AG10803 (cell line): ENCODE results near the gene SLC6A3.

ENCODE experiments used
- DNase-seq: peaks from one replicate; pipeline ENCODE4 v3.0.0; 2010; ENCODE audit warnings: low read depth
- H3K4me3 ChIP-seq: 2 replicates; pipeline ENCODE4 v1.5.1; 2011; ENCODE audit warnings: mild to moderate bottlenecking, low read length, control low read depth
- TF ChIP-seq, protein P1 (sequence below): conservative IDR thresholded peaks from 2 replicates; pipeline ENCODE4 v1.5.1; 2011; ENCODE audit warnings: mild to moderate bottlenecking, low read length, control low read depth, inconsistent platforms

SLC6A3 gene

DNA sequence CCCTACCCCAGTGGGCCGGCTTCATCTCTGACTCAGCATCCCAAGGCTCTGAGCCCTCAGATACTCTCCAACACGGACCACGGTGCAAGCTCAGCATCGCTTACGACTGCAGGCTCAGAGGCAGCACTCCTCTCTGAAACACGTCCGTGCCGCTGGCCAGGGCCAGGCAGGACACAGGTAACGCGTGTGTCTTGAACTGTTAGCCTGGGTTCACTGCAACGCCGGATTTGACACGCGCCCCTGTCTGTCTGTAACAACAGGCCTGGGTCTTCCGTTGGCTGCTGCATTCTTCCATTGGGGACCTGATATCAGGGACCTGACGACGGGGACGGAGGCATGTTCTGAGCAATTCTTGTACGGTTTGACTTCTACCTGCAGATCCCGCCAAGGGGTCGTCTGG lies 6.4 kb downstream of the SLC6A3 start:
- TF ChIP-seq, protein P1, sequence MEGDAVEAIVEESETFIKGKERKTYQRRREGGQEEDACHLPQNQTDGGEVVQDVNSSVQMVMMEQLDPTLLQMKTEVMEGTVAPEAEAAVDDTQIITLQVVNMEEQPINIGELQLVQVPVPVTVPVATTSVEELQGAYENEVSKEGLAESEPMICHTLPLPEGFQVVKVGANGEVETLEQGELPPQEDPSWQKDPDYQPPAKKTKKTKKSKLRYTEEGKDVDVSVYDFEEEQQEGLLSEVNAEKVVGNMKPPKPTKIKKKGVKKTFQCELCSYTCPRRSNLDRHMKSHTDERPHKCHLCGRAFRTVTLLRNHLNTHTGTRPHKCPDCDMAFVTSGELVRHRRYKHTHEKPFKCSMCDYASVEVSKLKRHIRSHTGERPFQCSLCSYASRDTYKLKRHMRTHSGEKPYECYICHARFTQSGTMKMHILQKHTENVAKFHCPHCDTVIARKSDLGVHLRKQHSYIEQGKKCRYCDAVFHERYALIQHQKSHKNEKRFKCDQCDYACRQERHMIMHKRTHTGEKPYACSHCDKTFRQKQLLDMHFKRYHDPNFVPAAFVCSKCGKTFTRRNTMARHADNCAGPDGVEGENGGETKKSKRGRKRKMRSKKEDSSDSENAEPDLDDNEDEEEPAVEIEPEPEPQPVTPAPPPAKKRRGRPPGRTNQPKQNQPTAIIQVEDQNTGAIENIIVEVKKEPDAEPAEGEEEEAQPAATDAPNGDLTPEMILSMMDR = no peak
- no peak for DNase-seq
- no peak overlapping the region for H3K4me3 ChIP-seq

DNA sequence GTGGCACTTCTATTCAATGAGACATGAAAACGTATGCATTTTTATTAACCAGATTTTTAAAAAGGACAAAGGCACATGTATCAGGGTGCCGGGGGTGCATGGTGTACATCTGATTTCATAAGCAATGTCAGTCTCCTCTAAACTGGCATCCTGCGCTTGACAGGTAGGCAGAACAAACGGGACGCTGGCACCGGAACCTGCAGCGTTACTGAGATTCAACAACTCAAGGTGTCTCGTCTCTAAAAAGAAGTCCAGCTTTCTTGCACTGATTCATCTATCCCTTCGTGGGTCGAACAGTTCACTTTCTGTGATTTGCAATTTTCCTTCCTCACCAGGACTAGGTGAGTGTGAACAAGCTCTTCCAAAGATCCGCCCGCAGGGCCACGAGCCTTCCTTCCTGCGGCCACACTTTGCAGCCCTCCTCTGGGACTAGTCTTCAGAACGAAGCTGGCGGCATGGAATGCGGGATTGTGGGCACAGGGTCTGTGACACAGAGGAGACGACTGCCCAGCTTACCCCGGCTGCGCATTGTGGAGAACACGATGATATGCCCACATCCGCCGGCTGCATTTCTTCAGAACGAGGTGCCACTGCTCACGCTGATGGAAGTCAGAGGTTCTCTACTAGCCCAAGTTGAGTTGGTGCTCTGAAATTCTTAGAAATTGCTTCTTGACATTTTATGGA lies 7.2 kb downstream of the SLC6A3 start:
- no peak for DNase-seq
- TF ChIP-seq, protein P1 = no peak

DNA sequence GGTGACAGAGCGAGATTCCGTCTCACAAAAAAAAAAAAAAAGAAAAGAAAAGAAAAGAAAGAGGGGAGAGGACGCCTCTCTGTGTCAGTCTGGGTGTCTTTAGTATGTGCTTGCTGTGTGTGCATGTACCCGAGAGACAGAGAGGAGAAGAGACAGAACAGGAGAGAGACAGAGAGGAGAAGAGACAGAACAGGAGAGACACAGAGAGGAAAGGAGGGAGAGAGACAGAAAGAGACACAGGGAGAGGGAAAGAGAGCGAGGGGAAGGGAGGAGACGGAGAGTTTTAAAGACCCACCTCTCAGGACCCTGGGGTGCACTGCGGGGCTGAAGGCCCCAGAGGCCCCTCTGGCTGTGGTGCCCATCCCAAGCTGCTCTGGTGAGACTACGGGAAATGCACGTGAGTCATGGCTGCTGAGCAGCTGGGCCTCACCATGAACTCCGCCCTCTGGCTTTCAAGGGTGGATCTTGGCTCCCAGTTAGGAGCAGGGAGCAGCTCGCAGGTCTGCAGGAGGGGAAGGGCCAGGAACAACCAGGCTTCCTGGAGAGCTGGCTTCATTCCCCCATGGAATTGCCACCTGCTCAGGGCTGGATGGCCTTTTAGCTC lies 7.9 kb downstream of the SLC6A3 start:
- peak; percentile 23 for DNase-seq
- TF ChIP-seq, protein P1 = peak; percentile 9; the same call in 1 of the 2 replicates
- H3K4me3 ChIP-seq = no peak overlapping the region

More for the DNA sequence above, 7.2 kb downstream of the SLC6A3 start:
- no peak overlapping the region for H3K4me3 ChIP-seq

DNA sequence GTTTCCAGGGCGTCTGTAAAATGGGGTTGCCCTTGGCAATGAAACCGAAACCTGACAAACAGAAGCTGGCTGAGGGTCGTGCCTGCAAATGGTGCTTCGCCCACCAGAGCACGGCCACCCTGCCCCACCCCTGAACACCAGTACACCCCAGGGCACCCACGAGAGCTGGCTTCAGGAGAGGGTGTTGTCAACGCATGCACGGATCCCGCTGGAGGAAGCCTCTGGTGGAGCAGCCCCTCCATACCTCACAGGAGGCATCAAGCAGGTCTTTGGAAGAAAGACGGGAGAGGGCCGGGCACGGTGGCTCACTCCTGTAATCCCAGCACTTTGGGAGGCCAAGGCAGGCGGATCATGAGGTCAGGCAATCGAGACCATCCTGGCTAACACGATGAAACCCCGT lies 8.6 kb downstream of the SLC6A3 start:
- DNase-seq = no peak

DNA sequence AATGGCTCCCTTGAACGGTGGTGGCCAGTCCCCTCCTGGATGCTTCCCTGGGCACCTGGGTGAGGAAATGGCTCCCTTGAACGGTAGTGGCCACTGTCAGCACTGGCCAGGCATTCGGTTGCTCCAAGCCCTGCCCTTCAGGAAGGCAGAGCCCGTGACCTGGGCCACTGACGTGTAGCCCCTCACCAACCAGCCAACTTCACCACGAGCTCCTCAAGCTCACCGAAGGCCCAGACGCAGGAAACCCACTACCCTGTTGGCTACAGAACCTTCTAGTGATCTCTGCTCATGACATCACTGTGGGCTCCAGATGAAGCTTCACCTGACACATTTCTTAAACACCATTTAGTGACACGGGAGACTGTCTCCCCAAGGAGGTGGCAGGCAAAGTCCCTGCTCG lies 9.2 kb downstream of the SLC6A3 start:
- DNase-seq = no peak
- TF ChIP-seq, protein P1 = no peak
- H3K4me3 ChIP-seq = no peak overlapping the region

More for the DNA sequence above, 8.6 kb downstream of the SLC6A3 start:
- H3K4me3 ChIP-seq = no peak overlapping the region
- TF ChIP-seq, protein P1 = no peak

DNA sequence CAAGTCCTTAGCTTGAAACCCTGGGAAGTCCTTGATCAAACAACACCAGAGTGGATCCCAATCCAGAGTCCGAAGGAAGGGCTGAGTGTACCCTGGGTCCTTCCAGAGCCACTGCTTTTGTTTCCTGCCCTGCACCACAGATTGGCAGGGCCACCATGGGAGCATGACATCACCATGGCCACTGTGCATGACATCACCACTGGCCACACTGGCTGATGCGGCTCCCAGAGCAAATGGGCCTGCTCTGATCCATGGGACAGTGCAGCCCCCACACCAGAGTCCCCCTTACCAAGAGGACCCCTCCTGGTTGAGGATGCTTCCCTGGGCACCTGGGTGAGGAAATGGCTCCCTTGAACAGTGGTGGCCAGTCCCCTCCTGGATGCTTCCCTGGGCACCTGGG lies 9.9 kb downstream of the SLC6A3 start:
- TF ChIP-seq, protein P1 = no peak
- H3K4me3 ChIP-seq = no peak overlapping the region
- no peak for DNase-seq

DNA sequence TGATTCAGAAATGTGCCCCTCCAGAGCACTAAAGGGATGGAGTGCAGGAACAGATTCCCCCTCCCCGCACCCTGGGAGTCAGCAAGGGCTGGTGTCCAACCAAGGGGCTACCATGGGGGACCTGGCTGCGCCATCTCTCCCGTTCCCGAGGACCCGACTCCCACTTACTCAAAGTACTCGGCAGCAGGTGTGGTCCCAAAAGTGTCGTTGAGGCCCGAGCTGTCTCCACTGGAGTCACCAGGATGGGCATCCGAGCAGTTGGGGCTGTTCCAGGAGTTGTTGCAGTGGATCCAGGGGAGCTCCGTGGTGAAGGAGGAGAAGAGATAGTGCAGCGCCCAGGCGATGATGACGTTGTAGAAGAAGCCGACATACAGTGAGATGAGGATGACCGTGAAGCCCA lies 12.9 kb downstream of the SLC6A3 start:
- TF ChIP-seq, protein P1 = no peak
- H3K4me3 ChIP-seq = no peak overlapping the region
- DNase-seq = no peak
